K562 (cell line): ENCODE results near the gene FZD1. TPM values are rescaled to one million over a fixed set of nuclear protein-coding genes. Genes with fewer than 3 reads are reported as not detected.

Experiments
- ATAC-seq: fragments of 200-7000 bp; cut with Tn5 transposase; 3 replicates; pipeline ENCODE4 v1.9.1; 2020; ENCODE audit warnings: moderate library complexity
- BruUV-seq: library from RNA; stranded (reverse); fragments of 400-500 nt; replicated peaks from 2 replicates; lab custom pipeline; 2021; lab: Mats Ljungman, UMichigan
- CTCF ChIA-PET: fragments of 300-600 bp; formaldehyde crosslinking; extraction: SDS; loops from one replicate; lab custom pipeline; 2021; ENCODE audit warnings: low intra/inter-chr PET ratio; lab: Yijun Ruan, JAX
- POLR2A ChIA-PET: fragments of 300-600, 350-650 bp; sonication (Branson Sonifier 250); formaldehyde crosslinking; extraction: SDS; loops from one replicate; lab custom pipeline; 2021; ENCODE audit warnings: antibody characterized with exemption, inconsistent platforms; lab: Yijun Ruan, JAX
- DNase-seq, 4 experiments: peaks; one replicate each; pipeline versions ENCODE4 v3.0.0 to v3.0.0-alpha.2; 2011 to 2018; ENCODE audit warnings: low spot score in 3 of 4, mixed read lengths in 3 of 4; ENCODE audit errors: extremely low read depth in 1 of 4
- FAIRE-seq: peaks from 2 replicates; lab custom pipeline; 2011; peaks lifted over from hg19 to GRCh38; lab: Jason Lieb, UNC
- H2AFZ ChIP-seq: 2 replicates; pipeline ENCODE4 v1.6.0; 2011; ENCODE audit warnings: low read depth, low read length, control low read depth, inconsistent platforms
- H3K27ac ChIP-seq: fragments of 200-600 bp; 3 replicates; pipeline ENCODE4 v1.8.0; 2011; ENCODE audit warnings: low read depth, mild to moderate bottlenecking, control low read depth, inconsistent platforms, low read length, moderate library complexity, mixed read lengths; ENCODE audit errors: extremely low read depth
- H3K27me3 ChIP-seq, 2 experiments: fragments of 300-600 bp in 1 of 2; 2 replicates in 1 of 2; 3 replicates in 1 of 2; pipeline versions ENCODE4 v1.6.0 to v1.8.0; 2011; ENCODE audit warnings: inconsistent platforms in 2 of 2, low read length in 2 of 2, mild to moderate bottlenecking in 1 of 2, mixed read lengths in 1 of 2, moderate library complexity in 1 of 2; ENCODE audit not compliant: control insufficient read depth in 2 of 2, insufficient read depth in 2 of 2
- H3K36me3 ChIP-seq: fragments of 300-600 bp; 3 replicates; pipeline ENCODE4 v1.8.0; 2011; ENCODE audit warnings: mild to moderate bottlenecking, low read length, inconsistent platforms; ENCODE audit not compliant: control insufficient read depth, insufficient read depth
- H3K4me1 ChIP-seq, 2 experiments: fragments of 200-600 bp in 1 of 2; replicated peaks in 1 of 2; 2 replicates in 1 of 2; 3 replicates in 1 of 2; pipeline versions ENCODE4 v1.5.1 to v1.8.0; 2011; ENCODE audit warnings: inconsistent platforms in 2 of 2, low read length in 2 of 2, mild to moderate bottlenecking in 1 of 2, mixed read lengths in 1 of 2, moderate library complexity in 1 of 2; ENCODE audit not compliant: control insufficient read depth in 2 of 2, insufficient read depth in 2 of 2
- H3K4me2 ChIP-seq: 2 replicates; pipeline ENCODE4 v1.6.1; 2011; ENCODE audit warnings: low read length, control low read depth, inconsistent platforms, mixed read lengths; ENCODE audit not compliant: insufficient read depth
- H3K4me3 ChIP-seq: fragments of 200-600 bp; sonication (generic), shearing (Covaris generic); 2 replicates; pipeline ENCODE4 v1.5.1; 2016; ENCODE audit warnings: control low read depth, inconsistent platforms
- H3K79me2 ChIP-seq: fragments of 200-600 bp; 3 replicates; pipeline ENCODE4 v1.8.0; 2011; ENCODE audit warnings: low read length, inconsistent platforms; ENCODE audit not compliant: control insufficient read depth, insufficient read depth
- H3K9ac ChIP-seq, 2 experiments: 2 replicates each; pipeline versions ENCODE4 v1.6.0 to v1.6.1; 2011; ENCODE audit warnings: low read depth in 2 of 2, low read length in 2 of 2, control low read depth in 1 of 2, inconsistent platforms in 1 of 2, mild to moderate bottlenecking in 1 of 2, mixed read lengths in 1 of 2; ENCODE audit not compliant: insufficient read depth in 1 of 2
- H3K9me1 ChIP-seq: one replicate; pipeline ENCODE4 v1.6.0; 2011; ENCODE audit warnings: inconsistent platforms, mild to moderate bottlenecking, low read length, moderate library complexity; ENCODE audit not compliant: control insufficient read depth, insufficient read depth
- H3K9me3 ChIP-seq: replicated peaks from 2 replicates; pipeline ENCODE4 v1.5.1; 2011; ENCODE audit warnings: low read depth, low read length, inconsistent platforms; ENCODE audit not compliant: control insufficient read depth, insufficient read depth
- H4K20me1 ChIP-seq: replicated peaks from 2 replicates; pipeline ENCODE4 v1.6.1; 2011; ENCODE audit warnings: low read length, inconsistent platforms, mixed read lengths; ENCODE audit not compliant: control insufficient read depth, insufficient read depth
- CBX5 ChIP-seq: IDR thresholded peaks from 2 replicates; pipeline ENCODE4 v1.6.1; 2014; ENCODE audit warnings: low read depth, borderline replicate concordance
- CHD4 ChIP-seq: fragments of 200-600 bp; sonication (generic); IDR thresholded peaks from 3 replicates; pipeline ENCODE4 v1.6.1; 2012; ENCODE audit warnings: low read depth, mild to moderate bottlenecking, mixed read lengths, low read length, inconsistent platforms; ENCODE audit not compliant: insufficient read depth, insufficient replicate concordance, poor library complexity, severe bottlenecking
- FOXA3 ChIP-seq, 2 experiments: fragments of 450-650 bp in 1 of 2; sonication (generic) in 1 of 2; formaldehyde crosslinking; IDR thresholded peaks in 1 of 2; conservative IDR thresholded peaks in 1 of 2; 2 replicates each; pipeline versions ENCODE4 v1.4.0 to v1.8.0; 2020 to 2022; ENCODE audit warnings: mild to moderate bottlenecking in 2 of 2, missing genetic modification reagents in 1 of 2
- ILF3 ChIP-seq: fragments of 450-650 bp; IDR thresholded peaks from 2 replicates; pipeline ENCODE4 v1.6.1; 2018; ENCODE audit warnings: antibody characterized with exemption, mild to moderate bottlenecking, moderate library complexity, borderline replicate concordance
- POLR3A ChIP-seq: IDR thresholded peaks from 2 replicates; pipeline ENCODE4 v1.6.1; 2011; ENCODE audit warnings: borderline replicate concordance, mild to moderate bottlenecking, moderate library complexity; ENCODE audit not compliant: insufficient read length, insufficient read depth; ENCODE audit errors: extremely low read depth
- ZBTB7A ChIP-seq: IDR thresholded peaks from 2 replicates; pipeline ENCODE4 v1.6.1; 2011; ENCODE audit warnings: low read depth, mild to moderate bottlenecking, low read length, moderate library complexity, borderline replicate concordance; ENCODE audit not compliant: control insufficient read depth
- ZKSCAN3 ChIP-seq: fragments of 250-450 bp; sonication (Bioruptor Pico); IDR thresholded peaks from 2 replicates; pipeline ENCODE4 v1.4.0; 2020
- ZNF384 ChIP-seq: IDR thresholded peaks from 2 replicates; pipeline ENCODE4 v1.6.1; 2012; ENCODE audit warnings: low read depth, low read length, improper control_type of control experiment
- ZNF695 ChIP-seq: fragments of 450-650 bp; formaldehyde crosslinking; IDR thresholded peaks from 2 replicates; pipeline ENCODE4 v1.4.0; 2020; ENCODE audit warnings: mild to moderate bottlenecking, moderate library complexity
- ZNF76 ChIP-seq: fragments of 250-450 bp; sonication (Bioruptor Pico); IDR thresholded peaks from 2 replicates; pipeline ENCODE4 v1.4.0; 2020; ENCODE audit warnings: mild to moderate bottlenecking, moderate library complexity, borderline replicate concordance
- WGBS: fragments of 100-300 bp; shearing (Covaris generic); methylation state at CpG from one replicate; pipeline ENCODE4 v1.1.6; 2016; ENCODE audit warnings: low coverage, mixed read lengths; ENCODE audit not compliant: insufficient coverage; ENCODE audit errors: missing lambda C conversion rate; 5-methylcytosine and 5-hydroxymethylcytosine counted together
- in situ Hi-C: fragments of 300-500 bp; cut with MboI; formaldehyde crosslinking; loops from 4 replicates; pipeline ENCODE4 v1.15.0; 2018; ENCODE audit warnings: inconsistent platforms, mixed read lengths
- intact Hi-C: fragments of 100-400 bp; cut with micrococcal nuclease; formaldehyde crosslinking; loops from 2 replicates; pipeline ENCODE4 v1.14.2; 2022
- polyA plus RNA-seq, 8 experiments: library from polyadenylated mRNA; depleted of rRNA in 4 of 8; stranded (reverse) in 5 of 8; unstranded in 3 of 8; fragments of >200 nt; fragmentation: Nextera tagmentation in 2 of 8; fragmentation: Illumina TruSeq in 1 of 8; extraction: Ambion mirVana in 2 of 8; extraction: Trizol in 1 of 8; gene quantifications; 2 replicates each; pipeline versions ENCODE4 v1.2.1 to v1.2.3, GENCODE V29; 2011 to 2014; ENCODE audit warnings: inconsistent platforms in 1 of 8, missing spikeins in 1 of 8
- total RNA-seq, 7 experiments: library from RNA; depleted of rRNA in 6 of 7; stranded (reverse); fragments of >200 nt in 6 of 7; fragmentation: Illumina TruSeq in 2 of 7; extraction: Trizol in 2 of 7; gene quantifications; 2 replicates each; pipeline versions ENCODE4 v1.2.1 to v1.2.3, GENCODE V29; 2011 to 2021; ENCODE audit warnings: low replicate concordance in 1 of 7
- TF ChIP-seq, protein P1 (sequence below): IDR thresholded peaks from 2 replicates; pipeline ENCODE4 v1.6.1; 2016; ENCODE audit warnings: missing genetic modification characterization, missing compliant biosample characterization
- TF ChIP-seq, protein P2 (sequence below): sonication (generic); formaldehyde crosslinking; IDR thresholded peaks from 2 replicates; pipeline ENCODE4 v1.8.1; 2023; ENCODE audit warnings: mild to moderate bottlenecking, missing genetic modification reagents
- TF ChIP-seq, protein P3 (sequence below): fragments of 450-650 bp; IDR thresholded peaks from 2 replicates; pipeline ENCODE4 v1.7.1; 2018; ENCODE audit warnings: mild to moderate bottlenecking, low read depth; ENCODE audit not compliant: partially characterized antibody
- TF ChIP-seq, protein P4 (sequence below): fragments of 450-650 bp; IDR thresholded peaks from 2 replicates; pipeline ENCODE4 v1.6.1; 2016; ENCODE audit warnings: mild to moderate bottlenecking

FZD1 gene
- total and polyA plus RNA-seq, 9 of the 15 experiments (the other 6 are each of a cell fraction or from before 2014, with no cell fraction given) = 0.25 to 5.1 (median 1.8) TPM

DNA sequence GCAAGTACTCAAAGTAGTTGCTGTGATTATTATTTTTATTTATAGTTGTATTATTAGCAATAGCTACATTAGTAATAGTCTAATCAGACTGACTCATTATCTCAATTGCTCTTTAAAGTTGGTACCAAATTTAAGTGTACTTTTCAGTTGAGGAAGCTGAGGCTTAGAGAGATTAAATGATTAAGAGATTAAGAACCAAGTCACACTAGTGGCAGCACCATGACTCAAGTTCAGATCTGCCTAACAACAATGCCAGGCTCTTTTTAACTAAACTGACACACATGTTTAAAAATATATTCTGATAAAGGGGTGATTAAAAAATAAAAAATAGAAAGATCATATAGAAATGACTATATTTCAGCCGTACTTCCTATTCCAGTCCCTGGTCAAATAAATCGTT is 42.0 kb downstream of the FZD1 start:
- Histone ChIP-seq H3K27me3 (no peaks in the 10 kb centered on the region), H3K4me2 (no peak overlapping the region), H3K79me2 (no peaks in the 10 kb centered on the region), H2AFZ (no peak overlapping the region), H3K9me1 (no peaks in the 10 kb centered on the region), H3K27ac (no peak overlapping the region), H4K20me1 (no peaks in the 10 kb centered on the region), H3K4me1 (peaks cover 4 to 5% of the 10 kb centered on the region in 2 experiments; a peak in 4 of 5 replicates), H3K4me3 (no peak overlapping the region), H3K36me3 (no peaks in the 10 kb centered on the region), H3K9ac (no peak overlapping the region), H3K9me3 (no peaks in the 10 kb centered on the region)
- no TSS peak for BruUV-seq
- POLR2A ChIA-PET = no interaction called here
- no peak for DNase-seq
- 41% methylated on average over 2 of the region's 2 CpGs for WGBS
- intact Hi-C loops (no loop called here), in situ Hi-C loops (no loop called here)
- no peak for ATAC-seq
- FAIRE-seq = no peak
- CTCF ChIA-PET = no interaction called here
- TF ChIP-seq POLR3A (no peak), FOXA3 (CRISPR knock-in tag; conservative IDR thresholded peaks at IDR 0.05 in 1 of 2, IDR thresholded peaks at IDR 0.05 in 1 of 2) (no peak), ZNF384 (no peak), ZKSCAN3 (CRISPR knock-in tag) (no peak), ZNF76 (CRISPR knock-in tag) (no peak), ZBTB7A (no peak), CBX5 (no peak), CHD4 (no peak), ZNF695 (CRISPR knock-in tag) (no peak), ILF3 (no peak)
- TF ChIP-seq, protein P1, sequence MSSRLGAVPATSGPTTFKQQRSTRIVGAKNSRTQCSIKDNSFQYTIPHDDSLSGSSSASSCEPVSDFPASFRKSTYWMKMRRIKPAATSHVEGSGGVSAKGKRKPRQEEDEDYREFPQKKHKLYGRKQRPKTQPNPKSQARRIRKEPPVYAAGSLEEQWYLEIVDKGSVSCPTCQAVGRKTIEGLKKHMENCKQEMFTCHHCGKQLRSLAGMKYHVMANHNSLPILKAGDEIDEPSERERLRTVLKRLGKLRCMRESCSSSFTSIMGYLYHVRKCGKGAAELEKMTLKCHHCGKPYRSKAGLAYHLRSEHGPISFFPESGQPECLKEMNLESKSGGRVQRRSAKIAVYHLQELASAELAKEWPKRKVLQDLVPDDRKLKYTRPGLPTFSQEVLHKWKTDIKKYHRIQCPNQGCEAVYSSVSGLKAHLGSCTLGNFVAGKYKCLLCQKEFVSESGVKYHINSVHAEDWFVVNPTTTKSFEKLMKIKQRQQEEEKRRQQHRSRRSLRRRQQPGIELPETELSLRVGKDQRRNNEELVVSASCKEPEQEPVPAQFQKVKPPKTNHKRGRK (tag) = no peak
- TF ChIP-seq, protein P2, sequence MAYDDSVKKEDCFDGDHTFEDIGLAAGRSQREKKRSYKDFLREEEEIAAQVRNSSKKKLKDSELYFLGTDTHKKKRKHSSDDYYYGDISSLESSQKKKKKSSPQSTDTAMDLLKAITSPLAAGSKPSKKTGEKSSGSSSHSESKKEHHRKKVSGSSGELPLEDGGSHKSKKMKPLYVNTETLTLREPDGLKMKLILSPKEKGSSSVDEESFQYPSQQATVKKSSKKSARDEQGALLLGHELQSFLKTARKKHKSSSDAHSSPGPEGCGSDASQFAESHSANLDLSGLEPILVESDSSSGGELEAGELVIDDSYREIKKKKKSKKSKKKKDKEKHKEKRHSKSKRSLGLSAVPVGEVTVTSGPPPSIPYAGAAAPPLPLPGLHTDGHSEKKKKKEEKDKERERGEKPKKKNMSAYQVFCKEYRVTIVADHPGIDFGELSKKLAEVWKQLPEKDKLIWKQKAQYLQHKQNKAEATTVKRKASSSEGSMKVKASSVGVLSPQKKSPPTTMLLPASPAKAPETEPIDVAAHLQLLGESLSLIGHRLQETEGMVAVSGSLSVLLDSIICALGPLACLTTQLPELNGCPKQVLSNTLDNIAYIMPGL = no peak
- TF ChIP-seq, protein P3, sequence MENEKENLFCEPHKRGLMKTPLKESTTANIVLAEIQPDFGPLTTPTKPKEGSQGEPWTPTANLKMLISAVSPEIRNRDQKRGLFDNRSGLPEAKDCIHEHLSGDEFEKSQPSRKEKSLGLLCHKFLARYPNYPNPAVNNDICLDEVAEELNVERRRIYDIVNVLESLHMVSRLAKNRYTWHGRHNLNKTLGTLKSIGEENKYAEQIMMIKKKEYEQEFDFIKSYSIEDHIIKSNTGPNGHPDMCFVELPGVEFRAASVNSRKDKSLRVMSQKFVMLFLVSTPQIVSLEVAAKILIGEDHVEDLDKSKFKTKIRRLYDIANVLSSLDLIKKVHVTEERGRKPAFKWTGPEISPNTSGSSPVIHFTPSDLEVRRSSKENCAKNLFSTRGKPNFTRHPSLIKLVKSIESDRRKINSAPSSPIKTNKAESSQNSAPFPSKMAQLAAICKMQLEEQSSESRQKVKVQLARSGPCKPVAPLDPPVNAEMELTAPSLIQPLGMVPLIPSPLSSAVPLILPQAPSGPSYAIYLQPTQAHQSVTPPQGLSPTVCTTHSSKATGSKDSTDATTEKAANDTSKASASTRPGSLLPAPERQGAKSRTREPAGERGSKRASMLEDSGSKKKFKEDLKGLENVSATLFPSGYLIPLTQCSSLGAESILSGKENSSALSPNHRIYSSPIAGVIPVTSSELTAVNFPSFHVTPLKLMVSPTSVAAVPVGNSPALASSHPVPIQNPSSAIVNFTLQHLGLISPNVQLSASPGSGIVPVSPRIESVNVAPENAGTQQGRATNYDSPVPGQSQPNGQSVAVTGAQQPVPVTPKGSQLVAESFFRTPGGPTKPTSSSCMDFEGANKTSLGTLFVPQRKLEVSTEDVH = no peak
- TF ChIP-seq, protein P4, sequence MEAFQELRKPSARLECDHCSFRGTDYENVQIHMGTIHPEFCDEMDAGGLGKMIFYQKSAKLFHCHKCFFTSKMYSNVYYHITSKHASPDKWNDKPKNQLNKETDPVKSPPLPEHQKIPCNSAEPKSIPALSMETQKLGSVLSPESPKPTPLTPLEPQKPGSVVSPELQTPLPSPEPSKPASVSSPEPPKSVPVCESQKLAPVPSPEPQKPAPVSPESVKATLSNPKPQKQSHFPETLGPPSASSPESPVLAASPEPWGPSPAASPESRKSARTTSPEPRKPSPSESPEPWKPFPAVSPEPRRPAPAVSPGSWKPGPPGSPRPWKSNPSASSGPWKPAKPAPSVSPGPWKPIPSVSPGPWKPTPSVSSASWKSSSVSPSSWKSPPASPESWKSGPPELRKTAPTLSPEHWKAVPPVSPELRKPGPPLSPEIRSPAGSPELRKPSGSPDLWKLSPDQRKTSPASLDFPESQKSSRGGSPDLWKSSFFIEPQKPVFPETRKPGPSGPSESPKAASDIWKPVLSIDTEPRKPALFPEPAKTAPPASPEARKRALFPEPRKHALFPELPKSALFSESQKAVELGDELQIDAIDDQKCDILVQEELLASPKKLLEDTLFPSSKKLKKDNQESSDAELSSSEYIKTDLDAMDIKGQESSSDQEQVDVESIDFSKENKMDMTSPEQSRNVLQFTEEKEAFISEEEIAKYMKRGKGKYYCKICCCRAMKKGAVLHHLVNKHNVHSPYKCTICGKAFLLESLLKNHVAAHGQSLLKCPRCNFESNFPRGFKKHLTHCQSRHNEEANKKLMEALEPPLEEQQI = no peak
